Naive thymus-derived CD8-positive, alpha-beta T cell (primary cell): ENCODE measurements around the gene IFNGR2. TPM values are rescaled to one million over a fixed set of nuclear protein-coding genes. Genes with fewer than 3 reads are reported as not detected.
"Not testable (repeated sequence)": the region's sequence is repeated elsewhere in the genome, so short reads cannot be mapped to it uniquely, and the experiment has no call there.

Experiments
- ATAC-seq, 2 donors: fragments of 150-1000 bp; cut with Tn5 transposase in 1 of 2; sonication (Bioruptor Pico), chemical (Tn5 transposase) in 1 of 2; 1 replicate in 1 of 2; 2 replicates in 1 of 2; pipeline ENCODE4 v1.10.0; 2021; ENCODE audit warnings: mild to moderate bottlenecking in 2 of 2, moderate library complexity in 2 of 2
- POLR2A ChIA-PET: fragments of 350-600 bp; sonication (Branson Sonifier 250); formaldehyde crosslinking; loops from one replicate; lab custom pipeline; 2021; ENCODE audit warnings: antibody characterized with exemption; lab: Charles Lee
- DNase-seq, 10 donors: peaks; one replicate each; pipeline versions ENCODE4 v3.0.0 to v3.0.0-alpha.2; 2020 to 2022
- H3K27ac Mint-ChIP-seq, 10 donors: one replicate each; pipeline ENCODE4 v1.8.0; 2020 to 2022; ENCODE audit warnings: mild to moderate bottlenecking in 10 of 10, mixed read lengths in 10 of 10, moderate library complexity in 4 of 10, inconsistent platforms in 1 of 10
- H3K27me3 Mint-ChIP-seq, 5 donors: one replicate each; pipeline ENCODE4 v1.8.0; 2021 to 2022; ENCODE audit warnings: mixed read lengths in 5 of 5
- H3K36me3 Mint-ChIP-seq, 3 donors: one replicate each; pipeline ENCODE4 v1.8.0; 2020 to 2022; ENCODE audit warnings: mixed read lengths in 3 of 3, mild to moderate bottlenecking in 2 of 3, inconsistent platforms in 1 of 3
- H3K4me1 Mint-ChIP-seq, 4 donors: one replicate each; pipeline ENCODE4 v1.8.0; 2021 to 2022; ENCODE audit warnings: mixed read lengths in 4 of 4
- H3K4me3 Mint-ChIP-seq, 10 donors: one replicate each; pipeline ENCODE4 v1.8.0; 2020 to 2022; ENCODE audit warnings: mild to moderate bottlenecking in 10 of 10, mixed read lengths in 10 of 10, moderate library complexity in 6 of 10, inconsistent platforms in 1 of 10
- H3K9me3 Mint-ChIP-seq, 9 donors: one replicate each; pipeline ENCODE4 v1.8.0; 2020 to 2022; ENCODE audit warnings: mixed read lengths in 9 of 9, mild to moderate bottlenecking in 3 of 9, inconsistent platforms in 1 of 9, moderate library complexity in 1 of 9
- polyA plus RNA-seq, 3 donors: library from polyadenylated mRNA; unstranded; fragments of 300-500 nt; fragmentation: Illumina TruSeq; gene quantifications; one replicate each; pipeline ENCODE4 v1.2.3, GENCODE V29; 2021
- total RNA-seq, 8 experiments: library from RNA in 2 of 8; stranded (reverse) in 2 of 8; gene quantifications; one replicate each; pipeline ENCODE4 v1.2.3 and lab custom pipeline; 2021 to 2026

Gene IFNGR2
- total and polyA plus RNA-seq, 5 experiments from 2014 or later = 11.3 to 30.9 (median 24.4) TPM

DNA sequence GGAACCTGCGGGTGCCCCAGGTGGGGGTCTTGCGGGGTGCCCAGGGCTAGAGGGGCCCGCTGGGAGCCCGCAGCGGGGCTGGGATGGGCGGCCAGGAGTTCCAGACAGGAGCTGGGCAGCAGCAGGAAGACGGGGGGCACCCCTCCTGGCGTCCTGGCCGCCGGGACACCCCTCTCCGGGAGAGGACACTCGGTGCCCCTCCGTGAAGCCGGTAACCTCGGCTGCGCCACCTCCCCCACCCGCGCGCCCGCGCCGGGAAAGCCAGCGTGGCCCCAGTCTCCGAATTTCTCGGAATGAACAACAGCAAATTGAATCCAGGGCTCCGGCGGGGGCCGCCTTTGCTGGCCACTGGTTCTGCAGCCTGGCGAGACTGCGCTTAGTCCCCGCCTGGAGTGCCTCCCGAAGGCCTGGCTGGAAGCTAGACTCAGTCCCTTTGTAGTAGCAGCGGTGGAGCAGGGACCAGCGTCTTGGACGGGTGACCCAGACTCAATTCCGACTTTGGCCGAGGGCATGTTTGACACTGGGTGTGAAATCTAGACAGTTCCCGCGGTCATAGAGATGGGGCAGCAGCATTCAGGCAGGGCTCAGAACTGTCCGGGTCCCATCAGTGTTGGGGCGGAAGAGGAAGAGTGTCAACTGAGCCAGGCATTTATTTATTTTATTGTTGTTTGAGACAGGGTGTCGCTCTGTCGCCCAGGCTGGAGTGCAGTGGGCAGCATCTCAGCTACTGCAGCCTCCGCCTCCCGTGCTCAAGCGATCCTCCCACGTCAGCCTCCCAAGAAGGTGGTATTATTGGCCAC lies 773 bp downstream of the IFNGR2 start:
- H3K27me3 Mint-ChIP-seq = peaks cover 0 to 2% (median 0%) of the 10 kb centered on the region in 5 donors
- POLR2A ChIA-PET = interaction anchor here (0.7 to 4.1 kb wide), 6 partner anchors 19 to 1213 kb away, joined by 3 to 38 read pairs (median 8); partner anchors contain the start of gene IFNAR1
- H3K27ac Mint-ChIP-seq = peak overlapping the region; percentile 82 to 96 (median 94)
- DNase-seq (peak in 5 of 10 donors; percentile 3 to 34 (median 9)), ATAC-seq (peak; percentile 34 to 35)
- H3K9me3 Mint-ChIP-seq = no peaks in the 10 kb centered on the region
- H3K36me3 Mint-ChIP-seq = peaks cover 0 to 10% (median 4%) of the 10 kb centered on the region in 3 donors
- H3K4me1 Mint-ChIP-seq = peaks cover 15 to 71% (median 52%) of the 10 kb centered on the region in 4 donors
- peak overlapping the region; percentile 91 to 97 (median 94) for H3K4me3 Mint-ChIP-seq

- H3K4me3 Mint-ChIP-seq = peak overlapping the region in 7 of 10 donors; percentile 29 to 97 (median 93)
- H3K36me3 Mint-ChIP-seq = peaks cover 0 to 23% (median 4%) of the 10 kb centered on the region in 3 donors
- peak overlapping the region in 8 of 10 donors; percentile 54 to 96 (median 71) for H3K27ac Mint-ChIP-seq
- no peak for ATAC-seq
- H3K27me3 Mint-ChIP-seq = peaks cover 0 to 2% (median 0%) of the 10 kb centered on the region in 5 donors
- H3K9me3 Mint-ChIP-seq = no peaks in the 10 kb centered on the region
- H3K4me1 Mint-ChIP-seq = peaks cover 22 to 75% (median 58%) of the 10 kb centered on the region in 4 donors
- POLR2A ChIA-PET = interaction anchor here (0.6 to 2.2 kb wide), 3 partner anchors 10 to 45 kb away, joined by 3 to 16 read pairs (median 8); no protein-coding TSS in a partner anchor
- DNase-seq = no peak
These were observed 3.3 kb downstream of the IFNGR2 start for GRCh38 chr21:33406493-33406892.

- POLR2A ChIA-PET = no interaction called here
- H3K4me3 Mint-ChIP-seq = peak overlapping the region in 2 of 10 donors; percentile 8 to 36
- ATAC-seq (no peak), DNase-seq (no peak)
- no peaks in the 10 kb centered on the region for H3K27me3 Mint-ChIP-seq
- H3K36me3 Mint-ChIP-seq = peaks cover 4 to 58% (median 9%) of the 10 kb centered on the region in 3 donors
- H3K27ac Mint-ChIP-seq = peak overlapping the region; percentile 22 to 86 (median 61)
- peaks cover 17 to 64% (median 59%) of the 10 kb centered on the region in 4 donors for H3K4me1 Mint-ChIP-seq
- H3K9me3 Mint-ChIP-seq = no peaks in the 10 kb centered on the region
These were observed 8.8 kb downstream of the IFNGR2 start for GRCh38 chr21:33411949-33412430.

DNA sequence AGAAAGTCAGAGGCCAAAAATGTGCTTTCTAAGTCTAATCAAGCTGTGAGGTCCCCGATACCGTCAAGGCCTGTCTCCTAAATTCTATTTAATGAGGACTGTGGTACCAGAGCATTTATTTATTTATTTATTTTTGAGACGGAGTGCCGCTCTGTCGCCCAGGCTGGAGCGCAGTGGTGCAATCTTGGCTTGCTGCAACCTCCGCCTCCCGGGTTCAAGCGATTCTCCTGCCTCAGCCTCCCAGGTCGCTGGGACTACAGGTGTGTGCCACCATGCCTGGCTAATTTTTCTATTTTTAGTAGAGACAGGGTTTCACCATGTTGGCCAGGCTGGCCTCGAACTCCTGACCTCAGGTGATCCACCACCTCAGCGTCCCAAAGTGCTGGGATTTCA lies 9.2 kb downstream of the IFNGR2 start:
- H3K9me3 Mint-ChIP-seq, DNase-seq, ATAC-seq, POLR2A ChIA-PET, H3K27me3 Mint-ChIP-seq: not testable (repeated sequence)
- peak overlapping the region in 9 of 10 donors; percentile 29 to 91 (median 82) for H3K27ac Mint-ChIP-seq
- H3K4me1 Mint-ChIP-seq = peaks cover 16 to 59% (median 55%) of the 10 kb centered on the region in 4 donors
- peaks cover 4 to 61% (median 9%) of the 10 kb centered on the region in 3 donors for H3K36me3 Mint-ChIP-seq
- peak overlapping the region in 2 of 10 donors; percentile 36 to 48 for H3K4me3 Mint-ChIP-seq

- Mint-ChIP-seq H3K27me3 (no peaks in the 10 kb centered on the region), H3K4me3 (peak overlapping the region; percentile 2 to 67 (median 51)), H3K27ac (peak overlapping the region; percentile 29 to 93 (median 84)), H3K36me3 (peaks cover 4 to 65% (median 9%) of the 10 kb centered on the region in 3 donors), H3K4me1 (peaks cover 16 to 57% (median 55%) of the 10 kb centered on the region in 4 donors), H3K9me3 (no peaks in the 10 kb centered on the region)
- ATAC-seq (peak; percentile 56 to 58), DNase-seq (no peak)
- POLR2A ChIA-PET = interaction anchor here (0.6 kb wide), 2 partner anchors 23 to 423 kb away, joined by 3 to 5 read pairs; no protein-coding TSS in a partner anchor
These were observed 9.8 kb downstream of the IFNGR2 start for GRCh38 chr21:33412832-33413519.

- Mint-ChIP-seq H3K4me1 (peaks cover 16 to 49% (median 47%) of the 10 kb centered on the region in 4 donors), H3K4me3 (peak overlapping the region in 2 of 10 donors; percentile 32 to 48), H3K27me3 (no peaks in the 10 kb centered on the region), H3K36me3 (peaks cover 4 to 71% (median 5%) of the 10 kb centered on the region in 3 donors), H3K27ac (peak overlapping the region in 4 of 10 donors; percentile 81 to 93 (median 88)), H3K9me3 (no peaks in the 10 kb centered on the region)
- no peak for DNase-seq
- no peak for ATAC-seq
- POLR2A ChIA-PET = interaction anchor here (1.1 kb wide), 1 partner anchor 89 kb away, joined by 4 read pairs; the partner anchor contains the start of gene IFNAR1
These were observed 10.9 kb downstream of the IFNGR2 start for GRCh38 chr21:33414068-33414467.

GRCh38 chr21:33414926-33415325 lies 11.7 kb downstream of the IFNGR2 start:
- Mint-ChIP-seq H3K4me3 (peak overlapping the region in 1 of 10 donors; percentile 49), H3K27ac (peak overlapping the region in 7 of 10 donors; percentile 24 to 82 (median 56))

DNA sequence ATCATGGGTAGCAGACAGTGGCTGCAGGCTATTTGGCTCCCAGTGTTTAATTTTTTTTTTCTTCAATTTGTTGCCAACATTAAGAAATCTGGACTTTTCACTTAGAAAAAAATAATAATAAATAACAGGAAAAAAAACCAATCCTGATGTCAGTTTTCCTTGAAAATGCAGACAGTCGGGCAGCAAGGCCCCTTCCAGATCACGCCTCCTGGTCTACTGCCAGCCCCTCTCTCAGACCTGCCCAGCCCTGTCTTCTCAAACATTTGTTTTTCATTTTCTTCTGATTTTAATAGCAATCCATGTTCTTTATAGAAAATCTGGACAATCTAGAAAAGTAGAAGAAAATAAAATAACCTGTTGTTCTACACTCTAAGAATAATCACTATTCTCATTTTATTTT lies 15.5 kb downstream of the IFNGR2 start:
- no peak for DNase-seq
- POLR2A ChIA-PET = no interaction called here
- H3K4me3 Mint-ChIP-seq = no peak overlapping the region
- peaks cover 4 to 81% (median 13%) of the 10 kb centered on the region in 3 donors for H3K36me3 Mint-ChIP-seq
- peaks cover 4 to 23% (median 6%) of the 10 kb centered on the region in 4 donors for H3K4me1 Mint-ChIP-seq
- peak overlapping the region in 1 of 10 donors; percentile 10 for H3K27ac Mint-ChIP-seq
- H3K27me3 Mint-ChIP-seq = no peaks in the 10 kb centered on the region
- no peak for ATAC-seq
- no peaks in the 10 kb centered on the region for H3K9me3 Mint-ChIP-seq

More at GRCh38 chr21:33414926-33415325, 11.7 kb downstream of the IFNGR2 start:
- Mint-ChIP-seq H3K9me3 (no peaks in the 10 kb centered on the region), H3K4me1 (peaks cover 15 to 47% (median 39%) of the 10 kb centered on the region in 4 donors), H3K36me3 (peaks cover 4 to 76% (median 5%) of the 10 kb centered on the region in 3 donors), H3K27me3 (no peaks in the 10 kb centered on the region)
- ATAC-seq (no peak), DNase-seq (no peak)
- POLR2A ChIA-PET = interaction anchor here (0.5 to 1.1 kb wide), 2 partner anchors 90 to 644 kb away, joined by 4 read pairs; partner anchors contain the start of genes IFNAR1 and PAXBP1

DNA sequence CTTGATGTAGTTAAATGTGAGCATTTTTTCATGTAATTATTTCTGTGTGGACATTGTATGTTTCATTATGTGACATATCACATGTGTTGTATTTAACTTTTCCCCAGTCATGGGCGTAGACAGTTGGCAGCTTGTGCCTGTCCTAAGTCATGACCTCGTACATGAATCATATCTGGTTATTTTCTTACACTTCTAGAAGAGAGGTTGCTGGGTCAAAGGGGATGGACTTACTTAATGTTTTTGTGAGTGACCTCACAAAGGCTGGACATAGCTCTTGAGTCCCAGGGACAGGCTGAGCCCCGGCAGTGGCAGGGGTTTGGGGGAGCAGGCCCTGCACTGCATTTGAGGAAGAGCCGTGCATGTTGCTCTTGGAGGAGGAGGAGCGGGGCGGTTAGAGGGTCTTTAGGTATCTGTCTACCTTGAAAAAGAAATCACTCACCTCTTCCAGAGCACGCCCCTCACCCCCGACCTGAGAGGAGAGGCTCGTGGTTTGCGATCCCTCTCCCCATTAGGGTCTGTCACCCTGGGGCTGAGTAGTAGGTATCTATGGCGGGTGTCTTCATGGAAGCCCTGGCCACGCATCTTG lies 16.4 kb downstream of the IFNGR2 start:
- Mint-ChIP-seq H3K4me1 (peaks cover 3 to 20% (median 5%) of the 10 kb centered on the region in 4 donors), H3K4me3 (no peak overlapping the region), H3K9me3 (no peaks in the 10 kb centered on the region), H3K27me3 (no peaks in the 10 kb centered on the region), H3K36me3 (peaks cover 4 to 90% (median 13%) of the 10 kb centered on the region in 3 donors), H3K27ac (peak overlapping the region in 7 of 10 donors; percentile 9 to 92 (median 62))
- DNase-seq (no peak), ATAC-seq (no peak)
- POLR2A ChIA-PET = no interaction called here

GRCh38 chr21:33421713-33422393 lies 18.6 kb downstream of the IFNGR2 start:
- POLR2A ChIA-PET = interaction anchor here (0.7 kb wide), 1 partner anchor 1999 kb away, joined by 3 read pairs; no protein-coding TSS in a partner anchor
- no peak overlapping the region for H3K4me3 Mint-ChIP-seq
- H3K27me3 Mint-ChIP-seq = no peaks in the 10 kb centered on the region
- H3K36me3 Mint-ChIP-seq = peaks cover 0 to 86% (median 9%) of the 10 kb centered on the region in 3 donors
- peaks cover 0 to 12% (median 2%) of the 10 kb centered on the region in 4 donors for H3K4me1 Mint-ChIP-seq
- ATAC-seq = no peak
- DNase-seq = no peak
- peak overlapping the region in 2 of 10 donors; percentile 26 to 41 for H3K27ac Mint-ChIP-seq
- H3K9me3 Mint-ChIP-seq = no peaks in the 10 kb centered on the region

DNA sequence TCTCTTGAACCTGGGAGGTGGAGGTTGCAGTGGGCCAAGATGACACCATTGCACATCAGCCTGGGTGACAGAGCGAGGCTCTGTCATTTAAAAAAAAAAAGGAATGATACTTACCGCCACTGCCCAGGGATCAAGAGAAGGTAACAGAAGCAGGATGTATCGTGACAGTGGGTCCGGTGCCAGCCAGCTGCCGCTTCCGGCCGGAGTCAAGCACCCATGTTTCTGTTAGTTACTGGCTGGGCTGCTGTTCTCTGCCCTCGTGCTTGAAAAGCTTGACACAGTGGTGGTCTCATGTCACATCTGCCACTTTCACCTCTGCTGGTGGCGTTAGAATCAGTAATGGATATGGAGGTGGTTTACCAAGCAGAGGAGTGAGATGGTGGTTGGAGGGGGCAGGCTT lies 21.0 kb downstream of the IFNGR2 start:
- no peaks in the 10 kb centered on the region for H3K27me3 Mint-ChIP-seq
- no peak for ATAC-seq
- DNase-seq = no peak
- H3K9me3 Mint-ChIP-seq = no peaks in the 10 kb centered on the region
- H3K4me1 Mint-ChIP-seq = peaks cover 0 to 17% (median 7%) of the 10 kb centered on the region in 4 donors
- no peak overlapping the region for H3K4me3 Mint-ChIP-seq
- H3K36me3 Mint-ChIP-seq = peaks cover 0 to 89% (median 9%) of the 10 kb centered on the region in 3 donors
- H3K27ac Mint-ChIP-seq = peak overlapping the region in 1 of 10 donors; percentile 12
- POLR2A ChIA-PET = interaction anchor here (0.6 kb wide), 1 partner anchor 1008 kb away, joined by 3 read pairs; no protein-coding TSS in a partner anchor
